Subcutaneous adipose tissue (tissue), 4 donors: ENCODE measurements around the gene NACC1. TPM values are rescaled to one million over a fixed set of nuclear protein-coding genes. Genes with fewer than 3 reads are reported as not detected.

Experiments
- total RNA-seq, 4 donors: library from RNA; depleted of rRNA; stranded (reverse); fragments of >200 nt; gene quantifications; one replicate each; pipeline ENCODE4 v1.1.0, GENCODE V29; 2016
- TF ChIP-seq, protein P1 (sequence below): fragments of 450-650 bp; IDR thresholded peaks from one replicate; pipeline ENCODE4 v1.5.1; 2016; ENCODE audit warnings: low read depth, mild to moderate bottlenecking, control low read depth, antibody characterized with exemption, moderate library complexity

Gene NACC1
- total RNA-seq, 4 donors from 2014 or later: 8.5 to 13.6 (median 9.7) TPM

DNA sequence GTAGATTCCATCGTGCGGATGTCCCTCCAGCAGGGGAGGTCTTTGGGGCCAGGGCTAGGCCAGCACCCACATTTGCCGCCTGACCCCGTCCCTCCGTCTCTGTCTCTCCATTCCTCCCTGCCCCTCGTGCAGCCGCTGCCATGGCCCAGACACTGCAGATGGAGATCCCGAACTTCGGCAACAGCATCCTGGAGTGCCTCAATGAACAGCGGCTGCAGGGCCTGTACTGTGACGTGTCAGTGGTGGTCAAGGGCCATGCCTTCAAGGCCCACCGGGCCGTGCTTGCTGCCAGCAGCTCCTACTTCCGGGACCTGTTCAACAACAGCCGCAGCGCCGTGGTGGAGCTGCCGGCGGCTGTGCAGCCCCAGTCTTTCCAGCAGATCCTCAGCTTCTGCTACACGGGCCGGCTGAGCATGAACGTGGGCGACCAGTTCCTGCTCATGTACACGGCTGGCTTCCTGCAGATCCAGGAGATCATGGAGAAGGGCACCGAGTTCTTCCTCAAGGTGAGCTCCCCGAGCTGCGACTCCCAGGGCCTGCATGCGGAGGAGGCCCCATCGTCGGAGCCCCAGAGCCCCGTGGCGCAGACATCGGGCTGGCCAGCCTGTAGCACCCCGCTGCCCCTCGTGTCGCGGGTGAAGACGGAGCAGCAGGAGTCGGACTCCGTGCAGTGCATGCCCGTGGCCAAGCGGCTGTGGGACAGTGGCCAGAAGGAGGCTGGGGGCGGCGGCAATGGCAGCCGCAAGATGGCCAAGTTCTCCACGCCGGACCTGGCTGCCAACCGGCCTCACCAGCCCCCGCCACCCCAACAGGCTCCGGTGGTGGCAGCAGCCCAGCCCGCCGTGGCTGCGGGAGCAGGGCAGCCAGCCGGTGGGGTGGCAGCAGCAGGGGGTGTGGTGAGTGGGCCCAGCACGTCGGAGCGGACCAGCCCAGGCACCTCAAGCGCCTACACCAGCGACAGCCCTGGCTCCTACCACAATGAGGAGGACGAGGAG, 17.3 kb downstream of the NACC1 start:
- TF ChIP-seq, protein P1, sequence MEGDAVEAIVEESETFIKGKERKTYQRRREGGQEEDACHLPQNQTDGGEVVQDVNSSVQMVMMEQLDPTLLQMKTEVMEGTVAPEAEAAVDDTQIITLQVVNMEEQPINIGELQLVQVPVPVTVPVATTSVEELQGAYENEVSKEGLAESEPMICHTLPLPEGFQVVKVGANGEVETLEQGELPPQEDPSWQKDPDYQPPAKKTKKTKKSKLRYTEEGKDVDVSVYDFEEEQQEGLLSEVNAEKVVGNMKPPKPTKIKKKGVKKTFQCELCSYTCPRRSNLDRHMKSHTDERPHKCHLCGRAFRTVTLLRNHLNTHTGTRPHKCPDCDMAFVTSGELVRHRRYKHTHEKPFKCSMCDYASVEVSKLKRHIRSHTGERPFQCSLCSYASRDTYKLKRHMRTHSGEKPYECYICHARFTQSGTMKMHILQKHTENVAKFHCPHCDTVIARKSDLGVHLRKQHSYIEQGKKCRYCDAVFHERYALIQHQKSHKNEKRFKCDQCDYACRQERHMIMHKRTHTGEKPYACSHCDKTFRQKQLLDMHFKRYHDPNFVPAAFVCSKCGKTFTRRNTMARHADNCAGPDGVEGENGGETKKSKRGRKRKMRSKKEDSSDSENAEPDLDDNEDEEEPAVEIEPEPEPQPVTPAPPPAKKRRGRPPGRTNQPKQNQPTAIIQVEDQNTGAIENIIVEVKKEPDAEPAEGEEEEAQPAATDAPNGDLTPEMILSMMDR: no peak

DNA sequence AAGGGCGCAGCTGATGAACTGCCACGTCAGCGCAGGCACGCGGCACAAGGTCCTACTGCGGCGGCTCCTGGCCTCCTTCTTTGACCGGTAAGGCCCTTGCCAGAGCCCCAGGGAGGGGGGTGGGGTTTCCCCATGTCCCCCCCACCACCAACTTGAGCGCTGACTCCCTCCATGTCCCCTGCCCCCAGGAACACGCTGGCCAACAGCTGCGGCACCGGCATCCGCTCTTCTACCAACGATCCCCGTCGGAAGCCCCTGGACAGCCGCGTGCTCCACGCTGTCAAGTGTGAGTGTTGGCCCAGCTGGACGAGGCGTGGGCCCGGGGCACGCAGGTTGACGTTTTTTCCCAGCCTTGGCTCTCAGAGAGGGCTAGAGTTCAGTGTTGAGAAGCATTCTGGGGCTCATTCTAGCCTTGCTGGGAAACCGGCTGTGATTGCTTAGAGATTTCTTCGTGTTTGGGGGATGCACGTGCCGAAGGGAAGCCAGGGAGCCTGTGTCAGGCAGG, 19.3 kb downstream of the NACC1 start:
- TF ChIP-seq, protein P1: no peak

DNA sequence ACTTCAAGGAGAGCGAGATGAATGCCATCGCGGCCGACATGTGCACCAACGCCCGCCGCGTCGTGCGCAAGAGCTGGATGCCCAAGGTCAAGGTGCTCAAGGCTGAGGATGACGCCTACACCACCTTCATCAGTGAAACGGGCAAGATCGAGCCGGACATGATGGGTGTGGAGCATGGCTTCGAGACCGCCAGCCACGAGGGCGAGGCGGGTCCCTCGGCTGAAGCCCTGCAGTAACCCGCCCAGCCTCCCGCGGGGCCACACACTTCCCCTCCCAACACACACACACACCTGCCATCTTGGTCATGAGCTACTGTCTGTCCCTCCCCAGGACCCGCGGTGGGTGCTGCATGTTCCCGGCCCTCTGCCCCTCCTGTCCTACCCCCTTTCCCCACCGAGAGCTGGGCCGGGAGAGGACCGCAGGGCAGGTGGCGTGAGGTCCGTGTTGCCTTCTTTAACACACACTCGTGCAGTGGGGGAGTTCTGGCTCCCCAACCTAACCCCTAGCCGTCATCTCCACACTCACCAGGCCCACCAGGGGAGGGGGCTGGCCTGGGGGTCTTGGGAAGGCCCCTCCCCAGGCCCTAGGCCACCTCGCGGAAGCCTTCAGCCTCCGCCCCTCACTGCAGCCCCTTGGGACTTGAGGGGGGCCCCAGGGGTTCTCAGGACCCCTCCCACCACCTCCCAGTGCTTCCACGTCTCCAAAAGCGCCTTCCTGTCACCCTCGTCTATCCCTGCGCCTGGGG, 20.3 kb downstream of the NACC1 start:
- TF ChIP-seq, protein P1: no peak

DNA sequence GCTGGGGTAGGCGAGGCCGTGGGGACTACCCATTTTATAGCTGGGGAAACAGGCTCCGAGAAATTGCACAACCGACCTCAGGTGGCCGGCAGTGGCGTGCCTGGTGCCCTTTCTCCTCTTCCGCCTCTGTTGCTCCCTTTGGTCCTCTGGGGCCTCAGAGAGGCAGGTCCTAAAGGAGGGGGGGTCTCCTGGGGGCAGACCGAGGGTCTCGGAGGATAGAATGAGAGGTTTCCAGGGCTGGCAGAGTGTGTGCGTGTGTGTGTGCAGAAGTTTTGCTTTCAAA, 20.8 kb downstream of the NACC1 start:
- TF ChIP-seq, protein P1: no peak

DNA sequence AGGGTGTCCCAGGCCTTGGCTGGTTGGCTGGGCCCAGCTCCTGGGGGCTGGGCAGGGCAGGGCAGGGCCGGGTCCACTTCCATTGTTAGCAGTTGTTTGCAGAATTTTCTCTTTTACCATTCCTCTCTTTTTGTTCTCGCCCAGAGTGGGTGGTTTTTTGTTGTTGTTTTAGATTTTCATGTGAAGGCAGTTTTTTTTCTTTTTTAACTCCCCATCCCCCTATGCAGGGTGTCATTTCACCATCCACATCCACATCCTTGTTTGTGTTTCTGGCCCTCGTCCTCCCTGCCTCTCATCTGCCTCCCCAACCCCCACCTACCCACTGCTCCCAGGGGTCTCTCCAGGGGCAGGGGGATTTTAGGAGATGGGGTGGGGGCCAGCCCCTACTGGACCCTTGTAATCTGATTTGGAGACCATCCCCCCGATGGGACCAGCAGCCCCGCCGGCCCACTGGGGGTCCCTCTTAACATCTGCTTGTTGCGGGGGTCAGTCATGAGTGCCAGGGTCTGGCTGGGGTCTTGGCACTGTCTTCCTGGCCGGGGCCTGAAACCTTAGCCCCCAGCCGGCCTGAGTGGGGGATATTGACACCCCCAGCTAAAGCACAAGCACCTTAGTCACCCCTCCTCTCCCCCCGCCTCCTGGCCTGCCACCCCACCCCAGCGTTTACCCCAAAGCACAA, 21.7 kb downstream of the NACC1 start:
- TF ChIP-seq, protein P1: no peak

GRCh38 chr19:13146763-13147563, 28.9 kb downstream of the NACC1 start:
- TF ChIP-seq, protein P1: no peak
